ES-I3 (cell line): Measurements from ENCODE around the gene SOX9.
A peak's percentile ranks its signal among the peaks of the same experiment; 100 is the strongest.

Experiments
- H3K36me3 ChIP-seq: 2 replicates; pipeline ENCODE4 v1.6.1; 2013; ENCODE audit warnings: mild to moderate bottlenecking, low read length, control low read depth, moderate library complexity; ENCODE audit not compliant: insufficient read depth
- H3K4me1 ChIP-seq: 2 replicates; pipeline ENCODE4 v1.6.1; 2013; ENCODE audit warnings: mild to moderate bottlenecking, control low read depth, low read length; ENCODE audit not compliant: insufficient read depth
- H3K9ac ChIP-seq: 2 replicates; pipeline ENCODE4 v1.6.1; 2013; ENCODE audit warnings: low read depth, mild to moderate bottlenecking, low read length, moderate library complexity
- H3K9me3 ChIP-seq: 2 replicates; pipeline ENCODE4 v1.6.1; 2013; ENCODE audit warnings: mild to moderate bottlenecking, low read length, moderate library complexity; ENCODE audit not compliant: control insufficient read depth, insufficient read depth

The SOX9 gene

DNA sequence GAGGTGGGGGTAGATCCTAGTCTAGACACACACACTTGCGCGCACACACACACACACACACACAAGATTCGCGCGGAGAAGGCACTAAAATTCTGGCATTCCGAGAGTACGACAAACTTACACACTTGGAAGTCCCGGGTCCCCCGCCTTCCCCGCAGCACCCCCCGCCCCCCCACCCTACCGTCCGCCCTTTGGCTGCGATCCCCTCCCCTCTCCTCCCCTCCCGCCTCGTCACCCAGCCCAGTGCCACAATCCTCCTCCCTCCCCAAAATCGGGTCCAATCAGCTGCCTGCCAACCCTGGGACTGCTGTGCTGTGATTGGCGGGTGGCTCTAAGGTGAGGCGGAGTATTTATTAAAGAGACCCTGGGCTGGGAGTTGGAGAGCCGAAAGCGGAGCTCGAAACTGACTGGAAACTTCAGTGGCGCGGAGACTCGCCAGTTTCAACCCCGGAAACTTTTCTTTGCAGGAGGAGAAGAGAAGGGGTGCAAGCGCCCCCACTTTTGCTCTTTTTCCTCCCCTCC lies at the start of gene SOX9:
Gene SOX9, plus strand, starts transcription at position 379 of the 522 bp plus-strand sequence. CDS start 372 bp downstream, outside the sequence.
- Histone ChIP-seq H3K9ac (peak within 1 kb of the TSS; percentile 84), H3K9me3 (no peaks in the 10 kb centered on the region), H3K4me1 (peaks cover 20% of the 10 kb centered on the region), H3K36me3 (no peaks in the 10 kb centered on the region)

DNA sequence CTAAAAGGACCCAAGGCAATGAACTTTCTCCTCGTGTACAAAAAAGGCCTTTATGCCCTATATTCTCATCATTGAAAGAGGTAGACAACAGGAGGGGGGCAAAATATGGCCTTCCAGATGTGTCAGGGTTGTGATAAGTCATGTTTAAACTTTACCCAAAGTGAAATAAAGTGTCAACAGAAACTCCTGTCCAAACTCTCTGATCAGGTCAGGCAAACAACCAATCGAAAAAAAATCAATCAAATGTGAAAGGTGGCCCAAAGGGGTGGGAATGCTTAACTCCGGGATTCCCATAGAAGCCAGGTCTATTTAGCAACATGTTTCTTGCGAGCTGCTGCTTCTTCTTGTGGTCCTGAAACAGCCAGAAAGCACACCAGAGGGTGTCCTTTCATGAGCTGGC lies 49.5 kb upstream of the SOX9 start:
- Histone ChIP-seq H3K4me1 (no peaks in the 10 kb centered on the region), H3K36me3 (no peaks in the 10 kb centered on the region), H3K9ac (no peak overlapping the region), H3K9me3 (no peaks in the 10 kb centered on the region)

GRCh38 chr17:72075995-72076677 lies 44.7 kb upstream of the SOX9 start:
- Histone ChIP-seq H3K4me1 (no peaks in the 10 kb centered on the region), H3K9me3 (no peaks in the 10 kb centered on the region), H3K9ac (no peak overlapping the region), H3K36me3 (no peaks in the 10 kb centered on the region)

DNA sequence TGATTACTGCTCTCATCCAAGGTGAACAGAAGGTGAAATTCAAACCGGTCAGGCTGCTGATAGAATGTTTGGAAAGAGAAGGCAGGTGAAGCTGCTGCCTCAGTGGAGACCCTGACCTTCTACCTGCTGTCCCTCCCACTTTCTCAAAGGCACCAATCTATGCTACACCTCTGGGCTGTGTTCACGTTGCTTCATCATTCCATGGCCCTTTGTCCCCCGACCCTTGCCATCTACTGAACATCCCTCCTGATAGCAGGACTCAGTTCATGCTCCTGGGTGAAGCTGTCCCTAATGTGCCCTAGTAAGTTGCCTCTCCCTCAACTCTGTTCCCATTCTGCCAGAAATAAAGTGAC lies 44.2 kb upstream of the SOX9 start:
- Histone ChIP-seq H3K9ac (no peak overlapping the region), H3K36me3 (no peaks in the 10 kb centered on the region), H3K9me3 (no peaks in the 10 kb centered on the region), H3K4me1 (no peaks in the 10 kb centered on the region)

DNA sequence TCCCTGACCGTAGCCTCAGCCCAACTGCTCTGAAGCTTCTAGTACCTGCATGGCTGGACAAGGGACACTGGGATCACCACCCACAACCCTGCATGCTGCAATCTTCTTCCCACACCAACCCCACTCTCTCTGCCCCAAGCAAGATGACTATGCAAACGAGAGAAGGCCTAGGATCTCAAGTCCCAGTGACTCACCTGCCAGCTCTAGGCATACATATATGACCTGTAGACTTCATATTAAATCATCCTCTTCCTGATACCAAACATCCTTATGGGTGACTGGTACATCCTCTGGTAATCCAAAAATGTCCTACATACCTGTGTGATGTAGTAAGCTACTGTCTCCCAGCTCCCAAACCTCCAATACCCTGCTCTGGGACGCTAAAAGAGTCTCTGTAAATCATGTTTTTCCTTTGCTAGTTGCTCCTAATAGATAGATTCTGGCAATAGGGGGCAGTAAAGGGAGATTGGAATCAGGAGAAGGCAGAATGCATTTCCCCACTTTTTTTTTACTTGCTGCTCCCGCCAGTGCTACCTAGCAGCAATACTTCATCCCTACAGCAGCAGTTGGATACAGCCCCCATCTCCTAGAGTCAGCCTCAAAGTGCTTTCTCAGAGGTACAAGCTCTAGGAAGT lies 43.4 kb upstream of the SOX9 start:
- Histone ChIP-seq H3K36me3 (no peaks in the 10 kb centered on the region), H3K9ac (no peak overlapping the region), H3K9me3 (no peaks in the 10 kb centered on the region), H3K4me1 (no peaks in the 10 kb centered on the region)

GRCh38 chr17:72079700-72080099 lies 41.1 kb upstream of the SOX9 start:
- H3K4me1 ChIP-seq, result no peaks in the 10 kb centered on the region
- H3K9me3 ChIP-seq, result no peaks in the 10 kb centered on the region
- no peak overlapping the region for H3K9ac ChIP-seq
- no peaks in the 10 kb centered on the region for H3K36me3 ChIP-seq

- Histone ChIP-seq H3K4me1 (no peaks in the 10 kb centered on the region), H3K36me3 (no peaks in the 10 kb centered on the region), H3K9ac (no peak overlapping the region), H3K9me3 (no peaks in the 10 kb centered on the region)
Measured at GRCh38 chr17:72087876-72088275, 32.9 kb upstream of the SOX9 start.

DNA sequence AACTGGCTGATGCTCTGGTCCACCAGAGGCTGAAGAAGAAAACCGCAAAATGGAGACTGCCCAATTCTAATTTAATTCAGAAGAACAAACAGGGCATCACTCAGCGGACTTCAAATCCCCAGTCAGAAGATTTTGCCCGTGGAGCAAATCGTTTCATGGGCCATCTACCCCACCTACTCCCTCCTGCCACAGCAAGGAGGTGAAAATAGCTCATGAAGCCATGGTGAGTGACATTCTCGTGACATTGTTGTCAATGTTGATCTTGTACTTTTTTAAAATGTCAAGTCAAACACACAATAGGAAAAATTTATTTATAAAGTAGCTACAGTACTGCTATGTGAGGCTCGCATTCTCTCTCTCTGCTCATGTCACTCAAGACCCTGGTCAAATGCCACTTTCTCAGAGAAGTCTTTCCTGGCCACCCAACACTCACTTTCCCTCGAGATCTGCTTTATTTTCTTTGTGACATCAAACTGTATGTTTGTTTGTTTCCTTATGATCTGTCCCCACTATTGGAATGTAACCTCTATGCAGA lies 31.3 kb upstream of the SOX9 start:
- H3K9me3 ChIP-seq, result no peaks in the 10 kb centered on the region
- H3K4me1 ChIP-seq, result no peaks in the 10 kb centered on the region
- no peak overlapping the region for H3K9ac ChIP-seq
- H3K36me3 ChIP-seq, result no peaks in the 10 kb centered on the region

DNA sequence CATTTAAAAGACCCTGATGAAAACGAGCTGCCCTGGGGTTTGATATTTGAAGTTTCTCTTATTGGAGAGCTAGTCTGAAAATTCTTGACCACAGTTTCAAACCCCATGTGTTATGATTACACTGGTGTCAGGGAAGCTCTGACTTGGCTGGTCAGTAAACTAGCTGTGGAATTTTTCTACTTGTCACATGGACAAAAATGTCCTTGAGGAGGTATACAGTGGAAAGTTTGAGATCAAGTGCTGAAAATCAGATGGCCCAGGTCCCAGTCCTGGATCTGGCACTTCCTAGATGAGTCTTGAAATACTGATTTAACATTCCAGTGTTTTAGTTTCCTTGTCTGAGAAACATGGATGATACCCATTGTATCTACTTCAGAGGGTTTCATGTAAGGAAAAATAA lies 30.7 kb upstream of the SOX9 start:
- H3K9me3 ChIP-seq, result no peaks in the 10 kb centered on the region
- no peaks in the 10 kb centered on the region for H3K4me1 ChIP-seq
- no peaks in the 10 kb centered on the region for H3K36me3 ChIP-seq
- no peak overlapping the region for H3K9ac ChIP-seq

- no peaks in the 10 kb centered on the region for H3K9me3 ChIP-seq
- H3K36me3 ChIP-seq, result no peaks in the 10 kb centered on the region
- H3K9ac ChIP-seq, result no peak overlapping the region
- H3K4me1 ChIP-seq, result no peaks in the 10 kb centered on the region
Measured at GRCh38 chr17:72092710-72093322, 28.0 kb upstream of the SOX9 start.

GRCh38 chr17:72093707-72094106 lies 27.1 kb upstream of the SOX9 start:
- H3K9ac ChIP-seq, result no peak overlapping the region
- no peaks in the 10 kb centered on the region for H3K4me1 ChIP-seq
- H3K36me3 ChIP-seq, result no peaks in the 10 kb centered on the region
- H3K9me3 ChIP-seq, result no peaks in the 10 kb centered on the region

- H3K4me1 ChIP-seq, result no peaks in the 10 kb centered on the region
- H3K9ac ChIP-seq, result no peak overlapping the region
- H3K36me3 ChIP-seq, result no peaks in the 10 kb centered on the region
- H3K9me3 ChIP-seq, result no peaks in the 10 kb centered on the region
Measured at GRCh38 chr17:72095316-72095715, 25.5 kb upstream of the SOX9 start.

DNA sequence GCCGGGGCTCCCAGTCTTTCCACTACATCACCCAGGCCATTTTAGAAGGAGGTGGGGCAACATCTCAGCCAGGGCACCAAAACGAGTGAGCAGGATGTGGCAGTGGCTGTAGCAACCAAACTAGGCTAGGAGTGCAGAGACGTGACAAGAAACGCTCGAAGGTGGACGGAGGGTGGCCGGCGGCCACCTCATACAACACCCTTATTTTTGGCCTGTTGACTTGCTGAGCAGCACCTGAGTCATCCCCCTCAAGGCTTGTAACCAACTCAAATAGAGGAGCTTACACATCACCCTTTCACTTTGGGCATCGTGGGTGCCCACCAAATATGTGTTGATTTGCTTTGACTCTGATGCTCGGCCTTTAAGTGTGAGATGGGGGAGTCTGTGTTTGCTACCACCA lies 23.7 kb upstream of the SOX9 start:
- Histone ChIP-seq H3K36me3 (no peaks in the 10 kb centered on the region), H3K4me1 (no peaks in the 10 kb centered on the region), H3K9ac (no peak overlapping the region), H3K9me3 (no peaks in the 10 kb centered on the region)

- Histone ChIP-seq H3K9ac (no peak overlapping the region), H3K36me3 (no peaks in the 10 kb centered on the region), H3K9me3 (no peaks in the 10 kb centered on the region)
Measured at GRCh38 chr17:72099919-72100318, 20.9 kb upstream of the SOX9 start.

GRCh38 chr17:72100470-72100869 lies 20.4 kb upstream of the SOX9 start:
- no peaks in the 10 kb centered on the region; the same call in 1 of the 2 replicates for H3K36me3 ChIP-seq
- H3K9ac ChIP-seq, result no peak overlapping the region
- peaks cover 7% of the 10 kb centered on the region; the same call in 1 of the 2 replicates for H3K4me1 ChIP-seq
- H3K9me3 ChIP-seq, result no peaks in the 10 kb centered on the region

More at GRCh38 chr17:72099919-72100318, 20.9 kb upstream of the SOX9 start:
- peaks cover 5% of the 10 kb centered on the region; the same call in 1 of the 2 replicates for H3K4me1 ChIP-seq
